HEK293 (cell line): ENCODE results near the gene AMACR.

Source experiments
- CTCF ChIP-seq: fragments of 450-650 bp; formaldehyde crosslinking; IDR thresholded peaks from 2 replicates; pipeline ENCODE4 v1.5.1; 2016; ENCODE audit warnings: missing biosample characterization, missing genetic modification characterization
- HOXA7 ChIP-seq: sonication (generic); formaldehyde crosslinking; IDR thresholded peaks from 2 replicates; pipeline ENCODE4 v1.8.1; 2022; ENCODE audit warnings: missing genetic modification reagents, borderline replicate concordance
- PRDM10 ChIP-seq: fragments of 450-650 bp; formaldehyde crosslinking; IDR thresholded peaks from 2 replicates; pipeline ENCODE4 v1.5.1; 2016; ENCODE audit warnings: missing biosample characterization, missing genetic modification characterization
- ZNF121 ChIP-seq: fragments of 450-650 bp; formaldehyde crosslinking; IDR thresholded peaks from 2 replicates; pipeline ENCODE4 v1.5.1; 2016; ENCODE audit warnings: missing biosample characterization, missing genetic modification characterization
- ZNF280C ChIP-seq: fragments of 450-650 bp; formaldehyde crosslinking; IDR thresholded peaks from 2 replicates; pipeline ENCODE4 v1.5.1; 2016; ENCODE audit warnings: missing biosample characterization, missing genetic modification characterization
- ZNF677 ChIP-seq: fragments of 450-650 bp; IDR thresholded peaks from 2 replicates; pipeline ENCODE4 v1.5.0; 2018; ENCODE audit warnings: missing biosample characterization, mild to moderate bottlenecking, missing genetic modification characterization, moderate library complexity
- ZNF830 ChIP-seq: fragments of 450-650 bp; IDR thresholded peaks from 2 replicates; pipeline ENCODE4 v1.5.0; 2018; ENCODE audit warnings: missing biosample characterization, missing genetic modification characterization, low read depth, mild to moderate bottlenecking, moderate library complexity

GRCh38 chr5:33997331-33997983 is 10.4 kb downstream of the AMACR start:
- TF ChIP-seq ZNF121: no peak
- no peak for TF ChIP-seq HOXA7
- no peak for TF ChIP-seq ZNF677 (tag by site-specific recombination)
- no peak for TF ChIP-seq ZNF830
- TF ChIP-seq PRDM10 (tag by site-specific recombination): no peak
- no peak for TF ChIP-seq ZNF280C (tag by site-specific recombination)
- peak; percentile 55 for TF ChIP-seq CTCF
